ENCODE results near the gene ACTN4.

DNA sequence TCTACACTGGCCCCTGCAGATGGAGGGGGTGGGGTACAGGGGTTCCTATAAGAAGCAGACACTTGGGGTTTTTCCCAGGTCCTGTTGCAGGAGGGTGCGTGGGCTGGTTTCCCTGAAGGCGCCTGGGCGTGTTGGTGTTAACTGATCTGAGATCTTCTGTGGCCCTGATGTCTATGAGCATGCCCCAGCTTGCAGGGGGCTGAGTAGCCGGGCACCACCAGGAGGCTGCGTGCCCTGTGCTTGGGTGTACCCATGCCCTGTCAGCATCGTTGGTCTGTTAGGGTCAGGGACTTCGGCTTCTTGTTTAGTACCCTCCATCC lies 51.5 kb downstream of the ACTN4 start:
- TF ChIP-seq CTCF (IDR thresholded peaks at IDR 0.05; ENCODE audit: poor library complexity) (no peak), EZH2phosphoT487 (IDR thresholded peaks at IDR 0.05; ENCODE audit: low read depth, severe bottlenecking, unreplicated experiment) (no peak), EZH2 (IDR thresholded peaks at IDR 0.05; ENCODE audit: borderline replicate concordance) (no peak)

All from hepatocyte (in vitro differentiated cells).